GM23338 (cell line): ENCODE results near the gene HRH3. TPM values are rescaled to one million over a fixed set of nuclear protein-coding genes. Genes with fewer than 3 reads are reported as not detected.

ENCODE experiments used
- ATAC-seq: fragments of 200-7000 bp; cut with Tn5 transposase; 3 replicates; pipeline ENCODE4 v1.9.1; 2020
- DNase-seq: peaks from one replicate; pipeline ENCODE4 v3.0.0-alpha.2; 2015; ENCODE audit warnings: low spot score
- H2AFZ ChIP-seq: fragments of 200-600 bp; sonication (generic); 2 replicates; pipeline ENCODE4 v1.8.0; 2016; ENCODE audit warnings: antibody characterized with exemption, mild to moderate bottlenecking, moderate library complexity
- H3F3A ChIP-seq: fragments of 200-600 bp; sonication (generic); replicated peaks from 2 replicates; pipeline ENCODE4 v1.8.0; 2017; ENCODE audit warnings: antibody characterized with exemption, mixed run types, low read depth
- H3K27ac ChIP-seq: fragments of 200-600 bp; sonication (generic); 2 replicates; pipeline ENCODE4 v1.6.1; 2016; ENCODE audit warnings: low read depth
- H3K27me3 ChIP-seq: fragments of 200-600 bp; sonication (generic); 2 replicates; pipeline ENCODE4 v1.8.0; 2016; ENCODE audit warnings: mild to moderate bottlenecking, mixed run types, moderate library complexity; ENCODE audit not compliant: insufficient read depth
- H3K36me3 ChIP-seq: fragments of 200-600 bp; sonication (generic); 2 replicates; pipeline ENCODE4 v1.8.0; 2016; ENCODE audit warnings: mild to moderate bottlenecking; ENCODE audit not compliant: insufficient read depth
- H3K4me1 ChIP-seq: fragments of 200-600 bp; sonication (generic); 2 replicates; pipeline ENCODE4 v1.8.0; 2016; ENCODE audit warnings: mild to moderate bottlenecking, moderate library complexity; ENCODE audit not compliant: insufficient read depth
- H3K4me2 ChIP-seq: fragments of 200-600 bp; sonication (generic); 2 replicates; pipeline ENCODE4 v1.7.1; 2017; ENCODE audit warnings: mixed run types
- H3K4me3 ChIP-seq: fragments of 200-600 bp; sonication (generic); 2 replicates; pipeline ENCODE4 v1.6.1; 2016; ENCODE audit warnings: mixed run types
- H3K79me2 ChIP-seq: fragments of 200-600 bp; sonication (generic); replicated peaks from 2 replicates; pipeline ENCODE4 v1.8.0; 2017; ENCODE audit warnings: mild to moderate bottlenecking; ENCODE audit not compliant: insufficient read depth
- H3K9me2 ChIP-seq: fragments of 200-600 bp; sonication (generic); 2 replicates; pipeline ENCODE4 v1.8.0; 2017; ENCODE audit not compliant: insufficient read depth
- H4K20me1 ChIP-seq: fragments of 200-600 bp; sonication (generic); replicated peaks from 2 replicates; pipeline ENCODE4 v1.8.0; 2017; ENCODE audit warnings: mild to moderate bottlenecking; ENCODE audit not compliant: insufficient read depth
- H3K27ac Mint-ChIP-seq: 2 replicates; pipeline ENCODE4 v1.8.0; 2020; ENCODE audit warnings: inconsistent platforms, mild to moderate bottlenecking, moderate library complexity, mixed read lengths
- H3K27me3 Mint-ChIP-seq: 3 replicates; pipeline ENCODE4 v1.8.0; 2022; ENCODE audit warnings: low read depth, mild to moderate bottlenecking, moderate library complexity, mixed read lengths, inconsistent platforms; ENCODE audit not compliant: insufficient read depth, poor library complexity
- H3K36me3 Mint-ChIP-seq: 3 replicates; pipeline ENCODE4 v1.8.0; 2021; ENCODE audit warnings: low read depth, mild to moderate bottlenecking, inconsistent platforms, moderate library complexity, mixed read lengths
- H3K4me1 Mint-ChIP-seq: 3 replicates; pipeline ENCODE4 v1.8.0; 2020; ENCODE audit warnings: mild to moderate bottlenecking, inconsistent platforms, mixed read lengths
- H3K4me3 Mint-ChIP-seq: 3 replicates; pipeline ENCODE4 v1.8.0; 2021; ENCODE audit warnings: moderate library complexity, mild to moderate bottlenecking, inconsistent platforms, mixed read lengths
- H3K9me3 Mint-ChIP-seq: 3 replicates; pipeline ENCODE4 v1.8.0; 2020; ENCODE audit warnings: moderate library complexity, mild to moderate bottlenecking, inconsistent platforms, mixed read lengths
- CREB1 ChIP-seq: fragments of 250-450 bp; sonication (Bioruptor Pico); IDR thresholded peaks from 2 replicates; pipeline ENCODE4 v1.5.0; 2020; ENCODE audit warnings: low read depth, mild to moderate bottlenecking, moderate library complexity
- CTCF ChIP-seq, 2 experiments: fragments of 200-600 bp in 1 of 2; sonication (generic) in 1 of 2; conservative IDR thresholded peaks; 2 replicates each; pipeline versions ENCODE4 v1.5.1 to v1.6.1; 2016 to 2017; ENCODE audit warnings: antibody characterized with exemption in 2 of 2, low read depth in 2 of 2, mild to moderate bottlenecking in 2 of 2, moderate library complexity in 1 of 2
- ETS1 ChIP-seq: IDR thresholded peaks from 2 replicates; pipeline ENCODE4 v1.6.1; 2016; ENCODE audit warnings: antibody characterized with exemption
- EZH2 ChIP-seq: fragments of 200-600 bp; sonication (generic); IDR thresholded peaks from one replicate; pipeline ENCODE4 v1.8.0; 2017; ENCODE audit warnings: antibody characterized with exemption, mild to moderate bottlenecking, low read depth; ENCODE audit not compliant: unreplicated experiment
- EZH2phosphoT487 ChIP-seq: fragments of 200-600 bp; sonication (generic); IDR thresholded peaks from one replicate; pipeline ENCODE4 v1.8.1; 2018; ENCODE audit warnings: antibody characterized with exemption; ENCODE audit not compliant: unreplicated experiment
- JUNB ChIP-seq: IDR thresholded peaks from one replicate; pipeline ENCODE4 v1.6.1; 2016; ENCODE audit warnings: antibody characterized with exemption; ENCODE audit not compliant: unreplicated experiment
- NANOG ChIP-seq: IDR thresholded peaks from 2 replicates; pipeline ENCODE4 v1.6.1; 2016; ENCODE audit warnings: antibody characterized with exemption, borderline replicate concordance
- POLR2AphosphoS5 ChIP-seq: IDR thresholded peaks from 2 replicates; pipeline ENCODE4 v1.6.1; 2016; ENCODE audit warnings: antibody characterized with exemption, low read depth
- STAT1 ChIP-seq: IDR thresholded peaks from one replicate; pipeline ENCODE4 v1.6.1; 2016; ENCODE audit warnings: antibody characterized with exemption; ENCODE audit not compliant: unreplicated experiment
- ZNF114 ChIP-seq: fragments of 250-450 bp; sonication (Bioruptor Pico); IDR thresholded peaks from 2 replicates; pipeline ENCODE4 v1.5.0; 2020; ENCODE audit warnings: mild to moderate bottlenecking, moderate library complexity
- ZNF331 ChIP-seq: fragments of 250-450 bp; sonication (Bioruptor Pico); IDR thresholded peaks from 2 replicates; pipeline ENCODE4 v1.5.0; 2020; ENCODE audit warnings: low read depth, mild to moderate bottlenecking, moderate library complexity
- polyA plus RNA-seq: library from polyadenylated mRNA; unstranded; fragments of >200 nt; fragmentation: Nextera tagmentation; extraction: Ambion mirVana; gene quantifications from 2 replicates; pipeline ENCODE4 v1.2.1, GENCODE V29; 2016
- total RNA-seq: library from RNA; depleted of rRNA; stranded (reverse); fragments of >200 nt; shearing (Covaris generic); gene quantifications from 2 replicates; pipeline ENCODE4 v1.2.3, GENCODE V29; 2014
- TF ChIP-seq, protein P1 (sequence below): IDR thresholded peaks from one replicate; pipeline ENCODE4 v1.6.1; 2018; ENCODE audit warnings: antibody characterized with exemption; ENCODE audit not compliant: unreplicated experiment

HRH3 gene
- total and polyA plus RNA-seq, 2 experiments from 2014 or later: 1.5 to 5.2 TPM

- no peak for TF ChIP-seq CTCF (conservative IDR thresholded peaks at IDR 0.05; ENCODE audit: low read depth in 2 of 2)
- no peak for TF ChIP-seq ETS1
- no peak for TF ChIP-seq EZH2
- no peak for TF ChIP-seq ZNF114 (CRISPR knock-in tag)
- no peak for TF ChIP-seq JUNB
- no peak for TF ChIP-seq NANOG
- no peak for TF ChIP-seq STAT1
- TF ChIP-seq ZNF331: no peak
Measured at GRCh38 chr20:62246431-62246830, 26.4 kb upstream of the HRH3 start (continued).

DNA sequence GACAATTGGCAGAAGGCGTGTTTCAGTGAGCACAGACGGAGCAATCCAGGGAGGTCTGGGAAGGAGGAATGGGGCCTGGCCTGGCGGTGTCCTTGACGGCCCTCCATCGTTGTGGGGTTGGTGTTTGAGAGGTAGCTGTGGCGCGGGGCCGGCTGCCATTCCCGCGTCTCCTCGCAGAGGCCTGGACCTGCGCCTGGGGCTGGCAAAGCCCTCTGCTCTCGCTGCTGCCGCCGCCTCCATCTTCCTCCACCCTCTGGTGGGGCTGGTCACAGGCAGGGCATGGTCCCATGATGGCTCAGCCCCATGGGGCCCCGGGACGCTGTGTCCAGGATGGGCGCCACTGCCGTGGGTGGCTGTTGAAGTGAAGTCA, 25.8 kb upstream of the HRH3 start:
- H4K20me1 ChIP-seq: peaks cover 19% of the 10 kb centered on the region
- H3K27me3 Mint-ChIP-seq: peaks cover 14% of the 10 kb centered on the region
- peaks cover 13% of the 10 kb centered on the region for H3K4me1 Mint-ChIP-seq
- no peak overlapping the region for H3K4me3 ChIP-seq
- no peaks in the 10 kb centered on the region for H3K4me1 ChIP-seq
- ATAC-seq: no peak
- no peak overlapping the region for H3K4me2 ChIP-seq
- peaks cover 5% of the 10 kb centered on the region; the same call in 1 of the 3 replicates for H3K36me3 Mint-ChIP-seq
- H3K27me3 ChIP-seq: no peaks in the 10 kb centered on the region
- H3K9me3 Mint-ChIP-seq: no peaks in the 10 kb centered on the region
- no peak overlapping the region for H3K27ac ChIP-seq
- H3F3A ChIP-seq: no peaks in the 10 kb centered on the region
- no peak overlapping the region for H3K27ac Mint-ChIP-seq
- DNase-seq: no peak
- peaks cover 97% of the 10 kb centered on the region for H3K79me2 ChIP-seq
- no peaks in the 10 kb centered on the region for H3K36me3 ChIP-seq
- no peak overlapping the region for H3K4me3 Mint-ChIP-seq
- no peak overlapping the region for H2AFZ ChIP-seq
- H3K9me2 ChIP-seq: no peaks in the 10 kb centered on the region
- TF ChIP-seq EZH2 (no peak), NANOG (no peak), EZH2phosphoT487 (no peak), POLR2AphosphoS5 (no peak), ZNF331 (no peak), JUNB (no peak), ZNF114 (CRISPR knock-in tag) (no peak), CTCF (conservative IDR thresholded peaks at IDR 0.05; ENCODE audit: low read depth in 2 of 2) (no peak), CREB1 (CRISPR knock-in tag) (no peak)
- TF ChIP-seq, protein P1, sequence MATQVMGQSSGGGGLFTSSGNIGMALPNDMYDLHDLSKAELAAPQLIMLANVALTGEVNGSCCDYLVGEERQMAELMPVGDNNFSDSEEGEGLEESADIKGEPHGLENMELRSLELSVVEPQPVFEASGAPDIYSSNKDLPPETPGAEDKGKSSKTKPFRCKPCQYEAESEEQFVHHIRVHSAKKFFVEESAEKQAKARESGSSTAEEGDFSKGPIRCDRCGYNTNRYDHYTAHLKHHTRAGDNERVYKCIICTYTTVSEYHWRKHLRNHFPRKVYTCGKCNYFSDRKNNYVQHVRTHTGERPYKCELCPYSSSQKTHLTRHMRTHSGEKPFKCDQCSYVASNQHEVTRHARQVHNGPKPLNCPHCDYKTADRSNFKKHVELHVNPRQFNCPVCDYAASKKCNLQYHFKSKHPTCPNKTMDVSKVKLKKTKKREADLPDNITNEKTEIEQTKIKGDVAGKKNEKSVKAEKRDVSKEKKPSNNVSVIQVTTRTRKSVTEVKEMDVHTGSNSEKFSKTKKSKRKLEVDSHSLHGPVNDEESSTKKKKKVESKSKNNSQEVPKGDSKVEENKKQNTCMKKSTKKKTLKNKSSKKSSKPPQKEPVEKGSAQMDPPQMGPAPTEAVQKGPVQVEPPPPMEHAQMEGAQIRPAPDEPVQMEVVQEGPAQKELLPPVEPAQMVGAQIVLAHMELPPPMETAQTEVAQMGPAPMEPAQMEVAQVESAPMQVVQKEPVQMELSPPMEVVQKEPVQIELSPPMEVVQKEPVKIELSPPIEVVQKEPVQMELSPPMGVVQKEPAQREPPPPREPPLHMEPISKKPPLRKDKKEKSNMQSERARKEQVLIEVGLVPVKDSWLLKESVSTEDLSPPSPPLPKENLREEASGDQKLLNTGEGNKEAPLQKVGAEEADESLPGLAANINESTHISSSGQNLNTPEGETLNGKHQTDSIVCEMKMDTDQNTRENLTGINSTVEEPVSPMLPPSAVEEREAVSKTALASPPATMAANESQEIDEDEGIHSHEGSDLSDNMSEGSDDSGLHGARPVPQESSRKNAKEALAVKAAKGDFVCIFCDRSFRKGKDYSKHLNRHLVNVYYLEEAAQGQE: no peak
